ENCODE data around the gene EPAS1.

EPAS1 gene

GRCh38 chr2:46413631-46414030, 116.4 kb downstream of the EPAS1 start:
- DNase-seq: no peak

- DNase-seq: no peak
These were observed 117.5 kb downstream of the EPAS1 start for GRCh38 chr2:46414701-46415100.

DNA sequence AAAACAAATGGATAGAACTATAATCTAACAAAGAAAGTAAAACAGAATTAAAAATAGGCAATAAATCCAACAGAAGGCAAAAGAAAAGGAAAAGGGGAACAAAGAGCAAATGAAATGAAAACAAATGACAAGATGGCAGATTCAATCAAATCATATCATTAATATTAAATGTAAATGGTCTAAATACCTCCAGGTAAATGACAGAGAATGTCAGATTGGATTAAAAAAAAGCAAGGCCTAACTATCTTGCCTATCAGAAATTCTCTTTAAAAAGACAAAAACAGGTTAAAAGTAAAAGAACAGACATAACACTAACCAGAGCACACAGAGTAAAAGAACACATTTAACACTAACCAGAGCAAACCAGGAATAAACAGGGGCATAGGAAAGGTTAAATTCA, 119.1 kb downstream of the EPAS1 start:
- DNase-seq: no peak

GRCh38 chr2:46416739-46417403, 119.7 kb downstream of the EPAS1 start:
- DNase-seq: no peak

GRCh38 chr2:46420945-46421344, 123.7 kb downstream of the EPAS1 start:
- DNase-seq: no peak

GRCh38 chr2:46421361-46421760, 124.2 kb downstream of the EPAS1 start:
- DNase-seq: no peak

- no peak for DNase-seq
These were observed 125.6 kb downstream of the EPAS1 start for GRCh38 chr2:46422717-46423394.

DNA sequence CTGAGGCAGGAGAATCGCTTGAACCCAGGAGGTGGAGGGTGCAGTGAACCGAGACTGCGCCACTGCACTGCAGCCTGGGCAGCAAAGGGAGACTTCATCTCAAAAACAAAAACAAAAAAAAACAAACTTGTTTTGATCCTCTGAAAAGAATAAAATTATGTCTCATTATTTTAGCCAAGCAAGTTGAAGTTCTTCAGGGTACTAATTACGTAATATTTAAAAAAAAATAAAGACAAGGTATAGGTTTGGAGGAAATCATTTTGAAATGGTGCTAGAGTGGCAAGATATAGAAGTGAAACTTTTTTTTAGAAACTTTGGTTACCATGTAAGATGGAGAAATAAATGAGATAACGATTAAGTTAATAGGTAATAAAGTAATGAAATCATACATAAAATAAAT, 127.7 kb downstream of the EPAS1 start:
- no peak for DNase-seq

GRCh38 chr2:46428911-46429436, 131.8 kb downstream of the EPAS1 start:
- DNase-seq: no peak

DNA sequence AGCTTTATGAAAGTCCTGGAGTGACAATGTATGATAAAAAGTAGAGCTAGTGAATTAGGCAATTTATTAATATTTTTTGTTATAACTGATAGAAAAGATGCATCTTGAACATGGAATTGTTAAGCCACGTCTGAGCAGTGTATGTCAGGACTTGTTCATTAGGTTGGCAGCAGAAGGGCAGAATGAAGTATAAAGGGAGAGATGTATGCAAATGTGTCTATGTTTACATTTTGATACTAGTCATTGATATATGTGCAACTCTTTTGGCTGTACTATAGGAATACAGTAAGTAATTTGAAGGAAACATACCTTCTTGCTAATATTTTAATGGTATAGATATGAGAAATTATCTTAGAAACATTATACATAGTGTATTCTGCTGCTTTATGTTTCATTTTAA, 133.2 kb downstream of the EPAS1 start:
- DNase-seq: no peak

DNA sequence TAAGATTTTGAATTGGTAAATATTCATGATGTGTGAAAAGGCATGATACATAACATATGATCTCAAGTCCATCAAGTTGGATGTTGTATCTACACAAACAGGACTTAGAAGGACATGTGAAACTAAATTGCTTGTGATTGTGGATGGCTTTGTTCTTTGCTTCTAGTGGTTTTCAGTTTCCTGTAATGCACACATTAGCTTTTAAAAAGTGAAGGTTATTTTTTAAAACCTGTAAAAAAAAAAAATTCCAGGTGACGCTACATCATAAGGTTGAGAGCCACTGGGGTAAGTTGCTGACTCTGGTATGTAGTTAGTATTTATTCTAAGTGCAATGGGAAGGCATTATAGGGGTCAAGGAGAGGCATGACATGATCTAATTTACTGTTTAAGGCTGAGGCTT, 133.8 kb downstream of the EPAS1 start:
- DNase-seq: no peak

DNA sequence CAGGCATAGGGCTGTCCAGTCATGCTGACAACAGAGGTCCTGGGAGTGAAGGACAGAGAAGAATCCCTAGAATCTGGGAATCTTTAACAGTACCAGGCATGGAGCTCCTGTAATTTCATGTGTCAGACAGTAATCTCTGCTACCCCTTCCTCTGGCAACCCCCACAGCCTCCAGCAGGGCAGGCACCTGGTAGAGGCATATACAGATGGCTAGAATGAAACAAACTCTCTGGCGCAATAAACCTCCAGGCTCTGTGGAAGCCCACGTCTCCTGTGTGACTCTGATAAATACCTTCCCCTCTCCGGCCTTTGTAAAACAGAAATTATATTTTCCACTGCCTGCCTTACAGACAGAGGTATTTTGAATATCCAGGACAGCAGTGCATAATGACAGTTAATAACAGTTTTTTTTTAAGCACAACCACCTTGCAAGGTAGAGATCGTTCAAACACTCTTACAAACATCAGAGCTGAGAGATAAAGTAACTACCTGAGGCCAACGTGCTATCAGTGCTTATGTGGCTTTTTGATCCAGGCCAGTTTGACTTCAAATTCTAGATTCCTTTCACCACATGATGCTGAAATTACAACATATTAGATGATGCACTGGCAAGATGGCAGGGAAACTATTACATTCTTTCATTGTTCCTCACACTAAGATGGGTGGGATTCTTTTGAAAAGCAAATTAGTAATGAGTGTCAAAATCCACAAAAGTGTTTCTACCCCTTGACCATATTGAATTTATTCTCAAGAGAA, 134.5 kb downstream of the EPAS1 start:
- no peak for DNase-seq

DNA sequence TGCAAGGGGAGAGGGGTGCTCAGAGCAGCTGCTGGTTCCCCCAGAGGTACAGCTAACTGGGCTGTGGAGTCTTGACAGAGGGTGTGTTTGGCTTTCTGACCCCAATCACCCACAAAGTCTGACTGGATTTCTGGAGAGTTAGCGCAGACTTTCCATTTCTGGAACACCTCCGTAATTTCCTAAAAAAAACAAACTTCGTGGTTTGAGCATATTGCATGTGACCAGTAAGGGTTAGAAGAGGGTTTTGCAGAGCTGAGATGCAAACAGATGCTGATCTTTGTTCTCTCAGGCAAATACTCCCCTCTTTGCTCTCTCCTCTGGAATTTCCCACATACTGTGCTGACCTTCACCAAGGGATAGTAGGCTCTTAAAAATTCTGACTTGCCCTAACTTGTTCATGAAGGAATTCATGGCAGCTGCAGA, 137.7 kb downstream of the EPAS1 start:
- DNase-seq: no peak

GRCh38 chr2:46435353-46435752, 138.1 kb downstream of the EPAS1 start:
- DNase-seq: no peak

GRCh38 chr2:46435796-46436360, 138.7 kb downstream of the EPAS1 start:
- DNase-seq: no peak

Measured in NCI-H2171 (cell line).